ENCODE data around the gene GALK2.

GRCh38 chr15:49239105-49239504, 69.1 kb downstream of the GALK2 start:
- no peak for TF ChIP-seq CTCF (IDR thresholded peaks at IDR 0.05)
- TF ChIP-seq TCF7L2 (IDR thresholded peaks at IDR 0.05; ENCODE audit: low read depth, low read length), result no peak
- TF ChIP-seq SIN3A (IDR thresholded peaks at IDR 0.05; ENCODE audit: borderline replicate concordance, insufficient read depth, low read depth, low read length), result no peak

Measured in Panc1 (cell line).